GM23338 (cell line): Measurements from ENCODE around the gene CEP135. TPM values are rescaled to one million over a fixed set of nuclear protein-coding genes. Genes with fewer than 3 reads are reported as not detected.

ENCODE experiments used
- ATAC-seq: fragments of 200-7000 bp; cut with Tn5 transposase; 3 replicates; pipeline ENCODE4 v1.9.1; 2020
- DNase-seq: peaks from one replicate; pipeline ENCODE4 v3.0.0-alpha.2; 2015; ENCODE audit warnings: low spot score
- H2AFZ ChIP-seq: fragments of 200-600 bp; sonication (generic); 2 replicates; pipeline ENCODE4 v1.8.0; 2016; ENCODE audit warnings: antibody characterized with exemption, mild to moderate bottlenecking, moderate library complexity
- H3F3A ChIP-seq: fragments of 200-600 bp; sonication (generic); replicated peaks from 2 replicates; pipeline ENCODE4 v1.8.0; 2017; ENCODE audit warnings: antibody characterized with exemption, mixed run types, low read depth
- H3K27ac ChIP-seq: fragments of 200-600 bp; sonication (generic); 2 replicates; pipeline ENCODE4 v1.6.1; 2016; ENCODE audit warnings: low read depth
- H3K27me3 ChIP-seq: fragments of 200-600 bp; sonication (generic); 2 replicates; pipeline ENCODE4 v1.8.0; 2016; ENCODE audit warnings: mild to moderate bottlenecking, mixed run types, moderate library complexity; ENCODE audit not compliant: insufficient read depth
- H3K36me3 ChIP-seq: fragments of 200-600 bp; sonication (generic); 2 replicates; pipeline ENCODE4 v1.8.0; 2016; ENCODE audit warnings: mild to moderate bottlenecking; ENCODE audit not compliant: insufficient read depth
- H3K4me1 ChIP-seq: fragments of 200-600 bp; sonication (generic); 2 replicates; pipeline ENCODE4 v1.8.0; 2016; ENCODE audit warnings: mild to moderate bottlenecking, moderate library complexity; ENCODE audit not compliant: insufficient read depth
- H3K4me2 ChIP-seq: fragments of 200-600 bp; sonication (generic); 2 replicates; pipeline ENCODE4 v1.7.1; 2017; ENCODE audit warnings: mixed run types
- H3K4me3 ChIP-seq: fragments of 200-600 bp; sonication (generic); 2 replicates; pipeline ENCODE4 v1.6.1; 2016; ENCODE audit warnings: mixed run types
- H3K79me2 ChIP-seq: fragments of 200-600 bp; sonication (generic); replicated peaks from 2 replicates; pipeline ENCODE4 v1.8.0; 2017; ENCODE audit warnings: mild to moderate bottlenecking; ENCODE audit not compliant: insufficient read depth
- H3K9me2 ChIP-seq: fragments of 200-600 bp; sonication (generic); 2 replicates; pipeline ENCODE4 v1.8.0; 2017; ENCODE audit not compliant: insufficient read depth
- H4K20me1 ChIP-seq: fragments of 200-600 bp; sonication (generic); replicated peaks from 2 replicates; pipeline ENCODE4 v1.8.0; 2017; ENCODE audit warnings: mild to moderate bottlenecking; ENCODE audit not compliant: insufficient read depth
- H3K27ac Mint-ChIP-seq: 2 replicates; pipeline ENCODE4 v1.8.0; 2020; ENCODE audit warnings: inconsistent platforms, mild to moderate bottlenecking, moderate library complexity, mixed read lengths
- H3K27me3 Mint-ChIP-seq: 3 replicates; pipeline ENCODE4 v1.8.0; 2022; ENCODE audit warnings: low read depth, mild to moderate bottlenecking, moderate library complexity, mixed read lengths, inconsistent platforms; ENCODE audit not compliant: insufficient read depth, poor library complexity
- H3K36me3 Mint-ChIP-seq: 3 replicates; pipeline ENCODE4 v1.8.0; 2021; ENCODE audit warnings: low read depth, mild to moderate bottlenecking, inconsistent platforms, moderate library complexity, mixed read lengths
- H3K4me1 Mint-ChIP-seq: 3 replicates; pipeline ENCODE4 v1.8.0; 2020; ENCODE audit warnings: mild to moderate bottlenecking, inconsistent platforms, mixed read lengths
- H3K4me3 Mint-ChIP-seq: 3 replicates; pipeline ENCODE4 v1.8.0; 2021; ENCODE audit warnings: moderate library complexity, mild to moderate bottlenecking, inconsistent platforms, mixed read lengths
- H3K9me3 Mint-ChIP-seq: 3 replicates; pipeline ENCODE4 v1.8.0; 2020; ENCODE audit warnings: moderate library complexity, mild to moderate bottlenecking, inconsistent platforms, mixed read lengths
- CREB1 ChIP-seq: fragments of 250-450 bp; sonication (Bioruptor Pico); IDR thresholded peaks from 2 replicates; pipeline ENCODE4 v1.5.0; 2020; ENCODE audit warnings: low read depth, mild to moderate bottlenecking, moderate library complexity
- CTCF ChIP-seq, 2 experiments: fragments of 200-600 bp in 1 of 2; sonication (generic) in 1 of 2; conservative IDR thresholded peaks; 2 replicates each; pipeline versions ENCODE4 v1.5.1 to v1.6.1; 2016 to 2017; ENCODE audit warnings: antibody characterized with exemption in 2 of 2, low read depth in 2 of 2, mild to moderate bottlenecking in 2 of 2, moderate library complexity in 1 of 2
- ETS1 ChIP-seq: IDR thresholded peaks from 2 replicates; pipeline ENCODE4 v1.6.1; 2016; ENCODE audit warnings: antibody characterized with exemption
- EZH2 ChIP-seq: fragments of 200-600 bp; sonication (generic); IDR thresholded peaks from one replicate; pipeline ENCODE4 v1.8.0; 2017; ENCODE audit warnings: antibody characterized with exemption, mild to moderate bottlenecking, low read depth; ENCODE audit not compliant: unreplicated experiment
- EZH2phosphoT487 ChIP-seq: fragments of 200-600 bp; sonication (generic); IDR thresholded peaks from one replicate; pipeline ENCODE4 v1.8.1; 2018; ENCODE audit warnings: antibody characterized with exemption; ENCODE audit not compliant: unreplicated experiment
- JUNB ChIP-seq: IDR thresholded peaks from one replicate; pipeline ENCODE4 v1.6.1; 2016; ENCODE audit warnings: antibody characterized with exemption; ENCODE audit not compliant: unreplicated experiment
- NANOG ChIP-seq: IDR thresholded peaks from 2 replicates; pipeline ENCODE4 v1.6.1; 2016; ENCODE audit warnings: antibody characterized with exemption, borderline replicate concordance
- POLR2AphosphoS5 ChIP-seq: IDR thresholded peaks from 2 replicates; pipeline ENCODE4 v1.6.1; 2016; ENCODE audit warnings: antibody characterized with exemption, low read depth
- REST ChIP-seq: IDR thresholded peaks from one replicate; pipeline ENCODE4 v1.6.1; 2018; ENCODE audit warnings: antibody characterized with exemption; ENCODE audit not compliant: unreplicated experiment
- STAT1 ChIP-seq: IDR thresholded peaks from one replicate; pipeline ENCODE4 v1.6.1; 2016; ENCODE audit warnings: antibody characterized with exemption; ENCODE audit not compliant: unreplicated experiment
- ZNF114 ChIP-seq: fragments of 250-450 bp; sonication (Bioruptor Pico); IDR thresholded peaks from 2 replicates; pipeline ENCODE4 v1.5.0; 2020; ENCODE audit warnings: mild to moderate bottlenecking, moderate library complexity
- ZNF331 ChIP-seq: fragments of 250-450 bp; sonication (Bioruptor Pico); IDR thresholded peaks from 2 replicates; pipeline ENCODE4 v1.5.0; 2020; ENCODE audit warnings: low read depth, mild to moderate bottlenecking, moderate library complexity
- ZNF462 ChIP-seq: fragments of 250-450 bp; sonication (Bioruptor Pico); IDR thresholded peaks from 2 replicates; pipeline ENCODE4 v1.5.0; 2020; ENCODE audit warnings: mild to moderate bottlenecking, moderate library complexity
- polyA plus RNA-seq: library from polyadenylated mRNA; unstranded; fragments of >200 nt; fragmentation: Nextera tagmentation; extraction: Ambion mirVana; gene quantifications from 2 replicates; pipeline ENCODE4 v1.2.1, GENCODE V29; 2016
- total RNA-seq: library from RNA; depleted of rRNA; stranded (reverse); fragments of >200 nt; shearing (Covaris generic); gene quantifications from 2 replicates; pipeline ENCODE4 v1.2.3, GENCODE V29; 2014

The CEP135 gene
- total and polyA plus RNA-seq, 2 experiments from 2014 or later, result 11.8 to 15.7 TPM

- Histone ChIP-seq H3K27ac (peak overlapping the region; percentile 75), H3K4me3 (peak overlapping the region; percentile 58), H2AFZ (peak overlapping the region; percentile 9), H3K36me3 (peaks cover 5% of the 10 kb centered on the region; the same call in 1 of the 2 replicates), H4K20me1 (no peaks in the 10 kb centered on the region; the same call in 1 of the 2 replicates), H3F3A (peaks cover 6% of the 10 kb centered on the region), H3K4me2 (peak overlapping the region; percentile 79), H3K4me1 (peaks cover 26% of the 10 kb centered on the region), H3K79me2 (peaks cover 26% of the 10 kb centered on the region), H3K9me2 (no peaks in the 10 kb centered on the region), H3K27me3 (no peaks in the 10 kb centered on the region)
- DNase-seq (no peak), ATAC-seq (no peak)
- peaks cover 25% of the 10 kb centered on the region for H3K4me1 Mint-ChIP-seq
- TF ChIP-seq EZH2phosphoT487 (no peak), NANOG (no peak), EZH2 (no peak), POLR2AphosphoS5 (no peak), ZNF462 (CRISPR knock-in tag) (no peak), CTCF (conservative IDR thresholded peaks at IDR 0.05; ENCODE audit: low read depth in 2 of 2) (no peak), STAT1 (no peak), REST (no peak), ZNF114 (CRISPR knock-in tag) (no peak), CREB1 (CRISPR knock-in tag) (no peak), JUNB (no peak), ZNF331 (CRISPR knock-in tag) (no peak), ETS1 (no peak)
- peak overlapping the region; percentile 92 for H3K4me3 Mint-ChIP-seq
- H3K9me3 Mint-ChIP-seq, result no peaks in the 10 kb centered on the region
- H3K36me3 Mint-ChIP-seq, result peaks cover 15% of the 10 kb centered on the region
- H3K27me3 Mint-ChIP-seq, result peaks cover 4% of the 10 kb centered on the region
- peak overlapping the region; percentile 95 for H3K27ac Mint-ChIP-seq
Observed at GRCh38 chr4:55949482-55949802, 697 bp downstream of the CEP135 start.
